ENCODE results near the gene GMDS.

- TF ChIP-seq, protein P1, sequence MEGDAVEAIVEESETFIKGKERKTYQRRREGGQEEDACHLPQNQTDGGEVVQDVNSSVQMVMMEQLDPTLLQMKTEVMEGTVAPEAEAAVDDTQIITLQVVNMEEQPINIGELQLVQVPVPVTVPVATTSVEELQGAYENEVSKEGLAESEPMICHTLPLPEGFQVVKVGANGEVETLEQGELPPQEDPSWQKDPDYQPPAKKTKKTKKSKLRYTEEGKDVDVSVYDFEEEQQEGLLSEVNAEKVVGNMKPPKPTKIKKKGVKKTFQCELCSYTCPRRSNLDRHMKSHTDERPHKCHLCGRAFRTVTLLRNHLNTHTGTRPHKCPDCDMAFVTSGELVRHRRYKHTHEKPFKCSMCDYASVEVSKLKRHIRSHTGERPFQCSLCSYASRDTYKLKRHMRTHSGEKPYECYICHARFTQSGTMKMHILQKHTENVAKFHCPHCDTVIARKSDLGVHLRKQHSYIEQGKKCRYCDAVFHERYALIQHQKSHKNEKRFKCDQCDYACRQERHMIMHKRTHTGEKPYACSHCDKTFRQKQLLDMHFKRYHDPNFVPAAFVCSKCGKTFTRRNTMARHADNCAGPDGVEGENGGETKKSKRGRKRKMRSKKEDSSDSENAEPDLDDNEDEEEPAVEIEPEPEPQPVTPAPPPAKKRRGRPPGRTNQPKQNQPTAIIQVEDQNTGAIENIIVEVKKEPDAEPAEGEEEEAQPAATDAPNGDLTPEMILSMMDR (conservative IDR thresholded peaks at IDR 0.05 in 1 of 2, IDR thresholded peaks at IDR 0.05 in 1 of 2; ENCODE audit: low read depth in 1 of 2, low read length in 2 of 2): no peak
- no peak for TF ChIP-seq EZH2 (IDR thresholded peaks at IDR 0.05; ENCODE audit: low read length, missing control alignments)
These were observed 52.4 kb downstream of the GMDS start for GRCh38 chr6:2192976-2193375.

Measured in fibroblast of lung (primary cell).